ENCODE data around the gene AKAIN1. TPM values are rescaled to one million over a fixed set of nuclear protein-coding genes. Genes with fewer than 3 reads are reported as not detected.

AKAIN1 gene
- polyA plus RNA-seq, 1 of the 3 experiments (the other 2 are of a cell fraction): not detected

- DNase-seq: no peak
- TF ChIP-seq FOXJ3 (CRISPR knock-in tag; IDR thresholded peaks at IDR 0.05) (no peak), ZBTB33 (IDR thresholded peaks at IDR 0.05; ENCODE audit: borderline replicate concordance, low read depth) (no peak), POLR2AphosphoS5 (IDR thresholded peaks at IDR 0.05; ENCODE audit: low read depth, low read length) (no peak), RCOR1 (IDR thresholded peaks at IDR 0.05; ENCODE audit: low read length) (no peak), FOSL2 (IDR thresholded peaks at IDR 0.05; ENCODE audit: borderline replicate concordance, low read depth) (no peak), ELF1 (IDR thresholded peaks at IDR 0.05) (no peak), RAD21 (IDR thresholded peaks at IDR 0.05; ENCODE audit: low read length) (no peak), RFX5 (IDR thresholded peaks at IDR 0.05; ENCODE audit: low read length) (no peak), RXRA (IDR thresholded peaks at IDR 0.05; ENCODE audit: borderline replicate concordance, low read depth) (no peak), USF1 (IDR thresholded peaks at IDR 0.05; ENCODE audit: borderline replicate concordance, low read depth) (no peak), PBX3 (IDR thresholded peaks at IDR 0.05) (no peak), TEAD4 (IDR thresholded peaks at IDR 0.05; ENCODE audit: borderline replicate concordance, insufficient read depth) (no peak)
- no peaks in the 10 kb centered on the region for H3K9me3 ChIP-seq
- H3F3A ChIP-seq (replicated peaks; ENCODE audit: insufficient read depth): no peaks in the 10 kb centered on the region
- no peak overlapping the region for H3K4me3 ChIP-seq (ENCODE audit: low read depth in 2 of 2, low read length in 1 of 2)
- ChIA-PET CTCF (interaction anchor here (1.0 kb wide), 1 partner anchor 10 kb away, joined by 4 read pairs; no protein-coding TSS in a partner anchor), POLR2A (no interaction called here)
- no peaks in the 10 kb centered on the region for H4K20me1 ChIP-seq (ENCODE audit: insufficient read depth)
- H3K4me2 ChIP-seq: no peak overlapping the region
- no peak overlapping the region for H3K27ac ChIP-seq (ENCODE audit: low read depth in 2 of 2, low read length in 1 of 2)
- no peaks in the 10 kb centered on the region for H3K79me2 ChIP-seq (ENCODE audit: insufficient read depth)
- no peaks in the 10 kb centered on the region for H3K9me2 ChIP-seq
- no peak overlapping the region for H2AFZ ChIP-seq (ENCODE audit: low read depth)
- H3K9ac ChIP-seq: no peak overlapping the region
- WGBS (ENCODE audit: low lambda C conversion rate): 0% methylated on average over 3 of the region's 3 CpGs
- H3K36me3 ChIP-seq (replicated peaks in 1 of 2; ENCODE audit: control insufficient read depth in 1 of 2, insufficient read depth in 2 of 2, low read length in 1 of 2): no peaks in the 10 kb centered on the region
- H3K27me3 ChIP-seq (ENCODE audit: insufficient read depth): no peaks in the 10 kb centered on the region
- H3K4me1 ChIP-seq (ENCODE audit: control insufficient read depth in 1 of 2, insufficient read depth in 2 of 2, low read depth in 1 of 2, low read length in 1 of 2): no peaks in the 10 kb centered on the region
Measured at GRCh38 chr18:5158172-5158571, 38.9 kb downstream of the AKAIN1 start.

GRCh38 chr18:5155907-5156287, 41.2 kb downstream of the AKAIN1 start:
- WGBS (ENCODE audit: low lambda C conversion rate): 4% methylated on average over 5 of the region's 5 CpGs
- Histone ChIP-seq H3K9me3 (no peaks in the 10 kb centered on the region), H3F3A (replicated peaks; ENCODE audit: insufficient read depth) (no peaks in the 10 kb centered on the region), H4K20me1 (ENCODE audit: insufficient read depth) (no peaks in the 10 kb centered on the region), H3K79me2 (ENCODE audit: insufficient read depth) (no peaks in the 10 kb centered on the region), H3K9ac (no peak overlapping the region), H3K27ac (ENCODE audit: low read depth in 2 of 2, low read length in 1 of 2) (no peak overlapping the region), H3K9me2 (no peaks in the 10 kb centered on the region), H3K4me1 (ENCODE audit: control insufficient read depth in 1 of 2, insufficient read depth in 2 of 2, low read depth in 1 of 2, low read length in 1 of 2) (no peaks in the 10 kb centered on the region), H3K4me2 (no peak overlapping the region), H3K4me3 (ENCODE audit: low read depth in 2 of 2, low read length in 1 of 2) (no peak overlapping the region), H3K36me3 (replicated peaks in 1 of 2; ENCODE audit: control insufficient read depth in 1 of 2, insufficient read depth in 2 of 2, low read length in 1 of 2) (no peaks in the 10 kb centered on the region), H3K27me3 (ENCODE audit: insufficient read depth) (no peaks in the 10 kb centered on the region), H2AFZ (ENCODE audit: low read depth) (no peak overlapping the region)
- CTCF ChIA-PET: no interaction called here
- no peak for DNase-seq
- POLR2A ChIA-PET: no interaction called here
- TF ChIP-seq USF2 (IDR thresholded peaks at IDR 0.05; ENCODE audit: borderline replicate concordance, low read depth, low read length): no peak
- no peak for TF ChIP-seq RAD21 (IDR thresholded peaks at IDR 0.05; ENCODE audit: low read length)
- no peak for TF ChIP-seq MAX (IDR thresholded peaks at IDR 0.05; ENCODE audit: low read depth)
- TF ChIP-seq TEAD4 (IDR thresholded peaks at IDR 0.05; ENCODE audit: borderline replicate concordance, insufficient read depth): no peak
- TF ChIP-seq REST (IDR thresholded peaks at IDR 0.05; ENCODE audit: low read depth, low read length): no peak
- TF ChIP-seq GABPA (IDR thresholded peaks at IDR 0.05; ENCODE audit: low read depth): no peak
- TF ChIP-seq USF1 (IDR thresholded peaks at IDR 0.05; ENCODE audit: borderline replicate concordance, low read depth): no peak
- no peak for TF ChIP-seq SMC3 (IDR thresholded peaks at IDR 0.05; ENCODE audit: low read depth, low read length)
- TF ChIP-seq CHD2 (IDR thresholded peaks at IDR 0.05; ENCODE audit: low read length, partially characterized antibody): no peak
- TF ChIP-seq SIN3A (IDR thresholded peaks at IDR 0.05; ENCODE audit: borderline replicate concordance, low read depth, low read length): no peak
